HL-60/S4 treated with phorbol 12-myristate 13-acetate at 8.2 ng/mL for 4 days and 3 days (cell line): ENCODE measurements around the gene EEF1B2.

Source experiments
- in situ Hi-C: fragments of 300-500 bp; cut with MboI; formaldehyde crosslinking; loops from 2 replicates; pipeline ENCODE4 v1.15.0; 2022; ENCODE audit warnings: low sequenced_read_pairs

The EEF1B2 gene

DNA sequence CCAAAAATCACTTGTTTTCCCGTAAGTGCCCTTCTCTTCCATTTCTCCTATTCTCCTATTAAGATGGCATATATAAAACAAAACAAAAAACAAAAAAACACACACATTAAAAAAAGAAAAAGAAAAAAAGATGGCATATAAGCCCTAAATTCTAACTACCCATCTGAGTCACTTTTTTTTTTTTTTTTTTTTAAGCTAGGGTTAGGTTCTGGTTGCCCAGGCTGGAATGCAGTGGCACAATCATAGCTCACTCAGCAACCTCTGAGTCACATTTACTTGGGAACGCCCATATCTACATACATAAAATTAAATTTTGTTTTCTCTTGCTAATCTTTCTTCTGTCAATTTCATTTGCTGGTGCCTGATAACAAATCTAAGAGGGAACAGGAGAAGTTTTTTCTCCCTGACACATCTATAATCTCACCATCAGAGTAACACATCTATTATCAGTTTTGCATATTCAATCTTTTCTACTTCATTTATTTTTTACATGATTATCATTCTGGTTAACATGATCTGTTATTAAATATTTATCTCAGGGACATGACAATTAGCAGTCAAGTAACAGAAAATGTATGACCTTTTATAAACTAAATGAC lies 52.1 kb downstream of the EEF1B2 start:
- in situ Hi-C loops, result no loop called here
